Body of pancreas (tissue), 4 donors: ENCODE data around the gene TCF12. TPM values are rescaled to one million over a fixed set of nuclear protein-coding genes. Genes with fewer than 3 reads are reported as not detected.
A peak's percentile ranks its signal among the peaks of the same experiment; 100 is the strongest.

Experiments used
- ATAC-seq: fragments of 150-250 bp; one replicate; pipeline ENCODE4 v1.9.1; 2016
- DNase-seq, 4 donors: peaks; one replicate each; pipeline ENCODE4 v3.0.0-alpha.2; 2019
- H3K27ac ChIP-seq, 4 donors: fragments of 200-600 bp; sonication (generic); 1 replicate in 3 of 4; 2 replicates in 1 of 4; pipeline versions ENCODE4 v1.5.1 to v1.6.1; 2016 to 2019; ENCODE audit warnings: mild to moderate bottlenecking in 1 of 4, mixed read lengths in 1 of 4, moderate library complexity in 1 of 4
- H3K27me3 ChIP-seq, 2 donors: fragments of 200-600 bp; sonication (generic); one replicate each; pipeline ENCODE4 v1.6.0; 2016; ENCODE audit warnings: mild to moderate bottlenecking in 1 of 2
- H3K36me3 ChIP-seq, 2 donors: fragments of 200-600 bp; sonication (generic); replicated peaks in 1 of 2; 2 replicates each; pipeline ENCODE4 v1.5.1; 2016; ENCODE audit warnings: low read depth in 2 of 2; ENCODE audit not compliant: insufficient read depth in 1 of 2
- H3K4me1 ChIP-seq: fragments of 200-600 bp; sonication (generic); one replicate; pipeline ENCODE4 v1.6.0; 2016
- H3K4me3 ChIP-seq, 2 donors: fragments of 200-600 bp; sonication (generic); 1 replicate in 1 of 2; 2 replicates in 1 of 2; pipeline ENCODE4 v1.5.1; 2016 to 2019
- H3K9me3 ChIP-seq, 3 donors: fragments of 200-600 bp; sonication (generic); 1 replicate in 2 of 3; 2 replicates in 1 of 3; pipeline ENCODE4 v1.5.1; 2016
- POLR2A ChIP-seq, 3 donors: fragments of 450-650 bp; IDR thresholded peaks; one replicate each; pipeline ENCODE4 v1.6.1; 2016; ENCODE audit warnings: antibody characterized with exemption in 3 of 3, mild to moderate bottlenecking in 2 of 3
- WGBS, 2 donors: methylation state at CpG; one replicate each; pipeline ENCODE4 v1.1.5; 2017; 5-methylcytosine and 5-hydroxymethylcytosine counted together
- intact Hi-C: fragments of 100-400 bp; cut with DNase I; formaldehyde crosslinking; loops from one replicate; pipeline ENCODE4 v1.15.1; 2023
- total RNA-seq, 2 donors: library from RNA; depleted of rRNA; stranded (reverse); fragments of >200 nt; gene quantifications; one replicate each; pipeline ENCODE4 v1.1.0, GENCODE V29; 2016
- TF ChIP-seq, protein P1 (sequence below), 7 experiments: fragments of 450-650 bp in 4 of 7; fragments of 200-600 bp in 3 of 7; sonication (generic) in 3 of 7; IDR thresholded peaks; one replicate each; pipeline ENCODE4 v1.5.1; 2016 to 2019; ENCODE audit warnings: antibody characterized with exemption in 7 of 7

The TCF12 gene
- 10 to 100 TPM; 27.2 to 49.4 TPM for total RNA-seq

DNA sequence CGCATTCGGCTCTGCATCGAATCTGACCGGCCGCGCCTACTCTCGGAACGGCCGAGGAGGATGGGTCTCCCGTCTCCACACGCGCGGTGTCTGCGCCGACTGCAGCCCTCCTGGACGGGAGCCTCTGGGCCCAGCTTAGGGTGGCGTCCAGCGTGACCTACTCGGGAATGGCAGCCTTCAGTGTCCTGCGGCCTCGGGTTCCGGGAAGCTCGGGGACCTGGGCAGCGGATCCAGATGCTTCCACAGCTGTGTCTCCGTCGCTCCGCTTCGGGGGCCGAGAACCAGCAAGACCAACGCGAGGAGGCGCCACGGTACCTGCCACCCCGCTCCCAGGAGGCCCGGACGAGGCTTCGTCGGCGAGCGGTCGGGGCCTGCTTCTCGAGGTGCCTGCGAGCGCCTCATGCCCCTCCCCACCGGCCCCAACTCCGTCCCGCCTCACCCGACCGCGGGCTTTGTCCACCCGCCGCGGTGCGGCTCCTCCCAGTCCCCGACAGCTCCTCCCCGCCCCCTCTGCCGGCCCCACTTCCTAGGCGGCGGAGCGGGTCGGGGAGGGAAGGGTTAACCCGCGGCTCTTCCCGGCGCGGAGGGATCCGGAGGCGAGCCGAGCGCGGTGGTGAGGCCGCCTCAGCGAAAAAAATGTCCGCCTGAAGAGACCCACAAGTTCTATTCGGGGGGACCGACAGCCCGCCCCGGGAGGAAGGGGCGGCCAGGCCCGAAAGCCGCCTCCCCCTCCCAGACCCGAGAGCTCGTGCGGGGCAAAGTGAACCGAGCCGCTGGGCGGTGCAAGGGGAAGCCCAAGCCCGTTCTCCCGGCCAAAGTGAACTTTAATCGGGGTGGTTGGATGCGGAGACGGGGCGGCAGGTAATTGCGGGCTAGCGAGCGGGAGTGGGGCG is at the start of gene TCF12:
Gene TCF12, plus strand, starts transcription at position 599 of the 893 bp plus-strand sequence. CDS start 1,270 bp downstream, outside the sequence.
- Histone ChIP-seq H3K27ac (peak within 1 kb of the TSS; percentile 86 to 97 (median 93)), H3K4me1 (peaks cover 40% of the 10 kb centered on the region), H3K36me3 (no peaks in the 10 kb centered on the region), H3K9me3 (no peaks in the 10 kb centered on the region), H3K4me3 (peak within 1 kb of the TSS; percentile 89 to 90), H3K27me3 (no peaks in the 10 kb centered on the region)
- intact Hi-C loops: no loop called here
- 0% methylated on average over 19 to 88 of the region's 97 CpGs for WGBS, 2 donors
- TF ChIP-seq, protein P1, sequence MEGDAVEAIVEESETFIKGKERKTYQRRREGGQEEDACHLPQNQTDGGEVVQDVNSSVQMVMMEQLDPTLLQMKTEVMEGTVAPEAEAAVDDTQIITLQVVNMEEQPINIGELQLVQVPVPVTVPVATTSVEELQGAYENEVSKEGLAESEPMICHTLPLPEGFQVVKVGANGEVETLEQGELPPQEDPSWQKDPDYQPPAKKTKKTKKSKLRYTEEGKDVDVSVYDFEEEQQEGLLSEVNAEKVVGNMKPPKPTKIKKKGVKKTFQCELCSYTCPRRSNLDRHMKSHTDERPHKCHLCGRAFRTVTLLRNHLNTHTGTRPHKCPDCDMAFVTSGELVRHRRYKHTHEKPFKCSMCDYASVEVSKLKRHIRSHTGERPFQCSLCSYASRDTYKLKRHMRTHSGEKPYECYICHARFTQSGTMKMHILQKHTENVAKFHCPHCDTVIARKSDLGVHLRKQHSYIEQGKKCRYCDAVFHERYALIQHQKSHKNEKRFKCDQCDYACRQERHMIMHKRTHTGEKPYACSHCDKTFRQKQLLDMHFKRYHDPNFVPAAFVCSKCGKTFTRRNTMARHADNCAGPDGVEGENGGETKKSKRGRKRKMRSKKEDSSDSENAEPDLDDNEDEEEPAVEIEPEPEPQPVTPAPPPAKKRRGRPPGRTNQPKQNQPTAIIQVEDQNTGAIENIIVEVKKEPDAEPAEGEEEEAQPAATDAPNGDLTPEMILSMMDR (IDR thresholded peaks at IDR 0.05): peak in 5 of 7 experiments; percentile 12 to 48 (median 39)
- TF ChIP-seq POLR2A (IDR thresholded peaks at IDR 0.05): peak; percentile 90 to 92 (median 91)
- peak; percentile 93 to 95 (median 94) for DNase-seq
- ATAC-seq: peak; percentile 90

DNA sequence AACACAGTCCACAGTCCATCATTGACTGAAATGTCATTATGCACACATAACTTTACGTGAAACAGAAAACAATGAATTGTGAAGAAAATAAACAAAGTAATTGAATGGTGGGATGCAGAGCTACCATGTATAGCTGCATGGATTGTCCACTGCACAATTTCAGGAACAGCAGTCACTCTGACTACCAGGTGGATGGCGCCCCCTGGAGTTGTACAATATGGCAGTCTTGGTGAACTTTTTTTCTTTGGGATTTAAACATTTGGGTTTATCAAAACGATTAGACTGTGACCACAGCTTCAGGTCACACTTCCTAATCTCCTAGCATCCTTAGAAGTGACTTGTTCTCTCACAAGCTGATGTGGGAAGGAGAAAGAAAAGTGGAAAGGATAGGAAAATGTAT is 48.9 kb upstream of the TCF12 start:
- 41 to 55% methylated on average over 3 of the region's 3 CpGs for WGBS, 2 donors

DNA sequence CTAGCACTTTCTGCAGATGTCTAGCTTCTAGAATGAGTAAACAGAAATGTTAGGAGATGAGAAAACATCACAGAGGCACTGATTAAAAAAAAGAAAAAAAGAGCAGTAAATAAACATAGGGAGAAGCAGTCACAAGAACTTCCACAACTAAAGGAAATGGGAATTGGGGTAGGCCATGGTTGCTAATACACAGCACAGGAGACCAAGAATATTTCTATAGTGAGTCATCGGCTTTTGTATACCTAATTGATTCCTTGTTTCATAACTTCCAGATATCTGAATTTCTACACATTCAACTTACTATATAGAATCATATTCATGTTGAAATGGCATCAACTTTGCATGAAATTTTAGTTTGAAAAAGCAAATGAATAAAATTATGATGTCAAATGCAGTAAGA is 47.3 kb upstream of the TCF12 start:
- peak; percentile 76 for ATAC-seq
- H3K27me3 ChIP-seq: no peaks in the 10 kb centered on the region
- H3K9me3 ChIP-seq: no peaks in the 10 kb centered on the region
- no peak overlapping the region for H3K4me3 ChIP-seq
- TF ChIP-seq, protein P1 (IDR thresholded peaks at IDR 0.05): no peak
- no peak for TF ChIP-seq POLR2A (IDR thresholded peaks at IDR 0.05)
- no peaks in the 10 kb centered on the region for H3K36me3 ChIP-seq
- intact Hi-C loops: no loop called here
- peak overlapping the region in 1 of 4 donors; percentile 21 for H3K27ac ChIP-seq
- no peak for DNase-seq
- 59 to 63% methylated on average over 1 of the region's 1 CpG for WGBS, 2 donors
- peaks cover 23% of the 10 kb centered on the region for H3K4me1 ChIP-seq

More for the DNA sequence above, 48.9 kb upstream of the TCF12 start:
- H3K36me3 ChIP-seq: no peaks in the 10 kb centered on the region
- no peak for TF ChIP-seq POLR2A (IDR thresholded peaks at IDR 0.05)
- TF ChIP-seq, protein P1 (IDR thresholded peaks at IDR 0.05): peak in 6 of 7 experiments; percentile 25 to 50 (median 40)
- no peaks in the 10 kb centered on the region for H3K9me3 ChIP-seq
- peaks cover 23% of the 10 kb centered on the region for H3K4me1 ChIP-seq
- DNase-seq (peak; percentile 24 to 63 (median 46)), ATAC-seq (no peak)
- no peak overlapping the region for H3K27ac ChIP-seq
- intact Hi-C loops: no loop called here
- H3K27me3 ChIP-seq: no peaks in the 10 kb centered on the region
- no peak overlapping the region for H3K4me3 ChIP-seq

DNA sequence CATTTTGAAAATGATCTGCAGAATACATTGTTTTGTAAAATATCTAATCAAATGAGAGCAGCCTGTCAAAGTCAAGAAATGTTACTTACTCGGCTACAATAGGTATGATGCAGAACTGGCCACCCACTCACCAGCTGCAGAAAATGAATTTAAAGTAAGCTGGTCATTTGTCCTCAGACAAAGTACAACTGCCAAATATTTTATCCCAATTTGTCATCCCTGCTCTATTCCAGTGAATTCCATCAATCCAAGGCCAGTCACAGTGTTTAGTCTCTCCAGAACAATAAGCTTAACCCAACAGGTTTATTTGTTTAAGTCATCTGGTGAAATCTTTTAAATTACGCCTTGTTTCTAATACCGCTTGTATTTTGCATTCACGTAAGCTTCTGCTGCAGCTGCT is 46.6 kb upstream of the TCF12 start:
- no peaks in the 10 kb centered on the region for H3K27me3 ChIP-seq
- no peak overlapping the region for H3K4me3 ChIP-seq
- intact Hi-C loops: no loop called here
- no peaks in the 10 kb centered on the region for H3K36me3 ChIP-seq
- 53 to 57% methylated on average over 4 of the region's 4 CpGs for WGBS, 2 donors
- no peaks in the 10 kb centered on the region for H3K9me3 ChIP-seq
- ATAC-seq (no peak), DNase-seq (no peak)
- TF ChIP-seq POLR2A (IDR thresholded peaks at IDR 0.05): no peak
- TF ChIP-seq, protein P1 (IDR thresholded peaks at IDR 0.05): no peak
- peak overlapping the region in 2 of 4 donors; percentile 12 to 22 for H3K27ac ChIP-seq
- H3K4me1 ChIP-seq: peaks cover 17% of the 10 kb centered on the region
